ENCODE data around the gene TMEM178A.

DNA sequence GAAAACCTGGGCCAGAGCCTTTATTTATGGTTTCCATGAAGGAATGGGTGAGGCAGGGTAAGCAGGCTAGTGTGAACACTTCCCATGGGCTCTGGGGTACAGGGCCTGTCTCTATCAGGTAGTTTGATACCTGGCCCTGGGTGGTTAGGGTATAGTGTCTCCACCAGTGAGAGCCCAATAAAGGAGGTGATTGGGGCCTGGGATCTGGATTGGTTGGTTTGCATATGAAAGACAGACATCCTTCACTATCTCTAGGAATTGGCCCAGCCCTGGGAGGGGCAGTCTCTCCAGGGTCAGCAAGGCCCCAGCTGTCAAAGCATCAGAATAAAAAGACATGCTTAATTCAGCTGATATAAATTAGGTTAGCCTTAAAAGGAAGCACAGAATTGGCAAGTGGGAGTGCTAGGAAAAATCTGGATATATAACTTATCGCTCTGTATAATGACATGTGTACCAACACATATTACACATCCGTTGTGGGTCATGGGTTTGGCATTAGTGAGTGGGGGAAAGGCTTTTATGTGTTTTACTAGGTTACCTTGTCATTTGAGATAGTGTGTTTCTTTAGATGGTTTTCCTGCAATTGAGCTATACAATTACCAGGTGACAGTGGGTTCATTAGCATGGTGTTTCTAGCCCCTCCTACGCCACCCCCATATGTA, 18.5 kb upstream of the TMEM178A start:
- TF ChIP-seq, protein P1, sequence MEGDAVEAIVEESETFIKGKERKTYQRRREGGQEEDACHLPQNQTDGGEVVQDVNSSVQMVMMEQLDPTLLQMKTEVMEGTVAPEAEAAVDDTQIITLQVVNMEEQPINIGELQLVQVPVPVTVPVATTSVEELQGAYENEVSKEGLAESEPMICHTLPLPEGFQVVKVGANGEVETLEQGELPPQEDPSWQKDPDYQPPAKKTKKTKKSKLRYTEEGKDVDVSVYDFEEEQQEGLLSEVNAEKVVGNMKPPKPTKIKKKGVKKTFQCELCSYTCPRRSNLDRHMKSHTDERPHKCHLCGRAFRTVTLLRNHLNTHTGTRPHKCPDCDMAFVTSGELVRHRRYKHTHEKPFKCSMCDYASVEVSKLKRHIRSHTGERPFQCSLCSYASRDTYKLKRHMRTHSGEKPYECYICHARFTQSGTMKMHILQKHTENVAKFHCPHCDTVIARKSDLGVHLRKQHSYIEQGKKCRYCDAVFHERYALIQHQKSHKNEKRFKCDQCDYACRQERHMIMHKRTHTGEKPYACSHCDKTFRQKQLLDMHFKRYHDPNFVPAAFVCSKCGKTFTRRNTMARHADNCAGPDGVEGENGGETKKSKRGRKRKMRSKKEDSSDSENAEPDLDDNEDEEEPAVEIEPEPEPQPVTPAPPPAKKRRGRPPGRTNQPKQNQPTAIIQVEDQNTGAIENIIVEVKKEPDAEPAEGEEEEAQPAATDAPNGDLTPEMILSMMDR (IDR thresholded peaks at IDR 0.05): no peak
- TF ChIP-seq POLR2A (IDR thresholded peaks at IDR 0.05): no peak
